NCI-H2196 (cell line): Measurements from ENCODE around the gene PTPRF.
"Not testable (repeated sequence)": the region's sequence is repeated elsewhere in the genome, so short reads cannot be mapped to it uniquely, and the experiment has no call there.

ENCODE experiments used
- DNase-seq: peaks from one replicate; lab custom pipeline; 2025; ENCODE audit not compliant: unreplicated experiment; lab: John Stamatoyannopoulos, UW

PTPRF gene

GRCh38 chr1:43530483-43531106 lies at the start of gene PTPRF:
Gene PTPRF, plus strand, starts transcription at chr1:43530883. Its CDS starts 14,193 bp downstream, at chr1:43545076.
- DNase-seq = peak; percentile 83

- no peak for DNase-seq
Observed at GRCh38 chr1:43481491-43481890, 49.2 kb upstream of the PTPRF start.

GRCh38 chr1:43482215-43482614 lies 48.5 kb upstream of the PTPRF start:
- DNase-seq = no peak

- DNase-seq = no peak
Observed at GRCh38 chr1:43484367-43484766, 46.3 kb upstream of the PTPRF start.

- no peak for DNase-seq
Observed at GRCh38 chr1:43488165-43488564, 42.5 kb upstream of the PTPRF start.

GRCh38 chr1:43491061-43491460 lies 39.6 kb upstream of the PTPRF start:
- DNase-seq = no peak

GRCh38 chr1:43492826-43493225 lies 37.9 kb upstream of the PTPRF start:
- DNase-seq = no peak

GRCh38 chr1:43493661-43494450 lies 36.8 kb upstream of the PTPRF start:
- no peak for DNase-seq

GRCh38 chr1:43495204-43495603 lies 35.5 kb upstream of the PTPRF start:
- no peak for DNase-seq

- DNase-seq = no peak
Observed at GRCh38 chr1:43499898-43500297, 30.8 kb upstream of the PTPRF start.

- DNase-seq = not testable (repeated sequence)
Observed at GRCh38 chr1:43501806-43502205, 28.9 kb upstream of the PTPRF start.

GRCh38 chr1:43503534-43503933 lies 27.1 kb upstream of the PTPRF start:
- no peak for DNase-seq

- no peak for DNase-seq
Observed at GRCh38 chr1:43505077-43505780, 25.5 kb upstream of the PTPRF start.

- DNase-seq = no peak
Observed at GRCh38 chr1:43506233-43506632, 24.4 kb upstream of the PTPRF start.

- no peak for DNase-seq
Observed at GRCh38 chr1:43507296-43508295, 23.1 kb upstream of the PTPRF start.

GRCh38 chr1:43509007-43509739 lies 21.5 kb upstream of the PTPRF start:
- DNase-seq = no peak

GRCh38 chr1:43509740-43510375 lies 20.8 kb upstream of the PTPRF start:
- no peak for DNase-seq

- no peak for DNase-seq
Observed at GRCh38 chr1:43510621-43511020, 20.1 kb upstream of the PTPRF start.

GRCh38 chr1:43511394-43511793 lies 19.3 kb upstream of the PTPRF start:
- DNase-seq = no peak

GRCh38 chr1:43512133-43512532 lies 18.6 kb upstream of the PTPRF start:
- DNase-seq = no peak
